Fibroblast of lung (primary cell): Measurements from ENCODE around the gene FRMD4A. TPM values are rescaled to one million over a fixed set of nuclear protein-coding genes. Genes with fewer than 3 reads are reported as not detected.

Experiments used
- DNase-seq, 2 donors: peaks; one replicate each; pipeline versions ENCODE4 v3.0.0 to v3.0.0-alpha.2; 2010; ENCODE audit warnings: low read depth in 2 of 2
- H2AFZ ChIP-seq: 2 replicates; pipeline ENCODE4 v1.5.1; 2012; ENCODE audit warnings: low read length, control low read depth, inconsistent platforms
- H3K27ac ChIP-seq: 2 replicates; pipeline ENCODE4 v1.5.1; 2011; ENCODE audit warnings: low read length, control low read depth; ENCODE audit not compliant: insufficient read depth
- H3K27me3 ChIP-seq: 2 replicates; pipeline ENCODE4 v1.5.1; 2011; ENCODE audit warnings: mild to moderate bottlenecking, low read length; ENCODE audit not compliant: control insufficient read depth, insufficient read depth
- H3K36me3 ChIP-seq: 2 replicates; pipeline ENCODE4 v1.5.1; 2011; ENCODE audit warnings: low read length; ENCODE audit not compliant: control insufficient read depth, insufficient read depth
- H3K4me1 ChIP-seq: 2 replicates; pipeline ENCODE4 v1.5.1; 2011; ENCODE audit warnings: low read length; ENCODE audit not compliant: control insufficient read depth, insufficient read depth; ENCODE audit errors: extremely low read depth
- H3K4me2 ChIP-seq: 2 replicates; pipeline ENCODE4 v1.5.1; 2011; ENCODE audit warnings: low read length, control low read depth; ENCODE audit not compliant: insufficient read depth; ENCODE audit errors: extremely low read depth
- H3K4me3 ChIP-seq, 4 experiments: fragments of 200-600 bp in 1 of 4; sonication (generic) in 1 of 4; replicated peaks in 1 of 4; 2 replicates each; pipeline ENCODE4 v1.5.1; 2011 to 2016; ENCODE audit warnings: low read length in 4 of 4, low read depth in 3 of 4, mild to moderate bottlenecking in 3 of 4, control low read depth in 2 of 4, inconsistent platforms in 1 of 4, mixed read lengths in 1 of 4; ENCODE audit not compliant: insufficient read depth in 1 of 4; ENCODE audit errors: control extremely low read depth in 1 of 4
- H3K79me2 ChIP-seq: 2 replicates; pipeline ENCODE4 v1.5.1; 2012; ENCODE audit warnings: mild to moderate bottlenecking, low read length, inconsistent platforms; ENCODE audit not compliant: control insufficient read depth, insufficient read depth
- H3K9ac ChIP-seq: 2 replicates; pipeline ENCODE4 v1.5.1; 2011; ENCODE audit warnings: mild to moderate bottlenecking, low read length, control low read depth; ENCODE audit not compliant: insufficient read depth
- H3K9me3 ChIP-seq: 2 replicates; pipeline ENCODE4 v1.5.1; 2012; ENCODE audit warnings: low read depth, low read length; ENCODE audit not compliant: control insufficient read depth, insufficient read depth
- H4K20me1 ChIP-seq: 2 replicates; pipeline ENCODE4 v1.5.1; 2011; ENCODE audit warnings: low read length; ENCODE audit not compliant: control insufficient read depth, insufficient read depth; ENCODE audit errors: extremely low read depth
- CTCF ChIP-seq, 2 donors: IDR thresholded peaks in 1 of 2; conservative IDR thresholded peaks in 1 of 2; 1 replicate in 1 of 2; 2 replicates in 1 of 2; pipeline ENCODE4 v1.5.1; 2011 to 2012; ENCODE audit warnings: low read length in 2 of 2, control low read depth in 1 of 2, inconsistent platforms in 1 of 2, low read depth in 1 of 2, mild to moderate bottlenecking in 1 of 2
- EZH2 ChIP-seq: IDR thresholded peaks from 2 replicates; pipeline ENCODE4 v1.5.1; 2012; ENCODE audit warnings: low read length, control low read depth, mild to moderate bottlenecking; ENCODE audit errors: missing control alignments
- polyA plus RNA-seq, 2 donors: library from polyadenylated mRNA; depleted of rRNA in 1 of 2; stranded (reverse) in 1 of 2; unstranded in 1 of 2; fragments of >200 nt; gene quantifications; 2 replicates each; pipeline ENCODE4 v1.2.1, GENCODE V29; 2011 to 2012; ENCODE audit warnings: missing spikeins in 1 of 2
- total RNA-seq: library from RNA; depleted of rRNA; stranded (reverse); fragments of >200 nt; gene quantifications from 2 replicates; pipeline ENCODE4 v1.2.1, GENCODE V29; 2014

FRMD4A gene
- total and polyA plus RNA-seq, 2 donors (not counting 1 experiment from before 2014, with no cell fraction given) = 26.9 to 63.6 TPM

- Histone ChIP-seq H3K9ac (no peak overlapping the region), H3K27ac (peak overlapping the region; percentile 37)
Measured at GRCh38 chr10:13978533-13979115, 352.1 kb downstream of the FRMD4A start.

GRCh38 chr10:13977861-13978532 lies 352.7 kb downstream of the FRMD4A start:
- Histone ChIP-seq H3K9ac (no peak overlapping the region), H3K27ac (no peak overlapping the region)

More at GRCh38 chr10:13978533-13979115, 352.1 kb downstream of the FRMD4A start:
- H3K4me3 ChIP-seq = no peak overlapping the region
- peak; percentile 94 to 96 for DNase-seq
- no peak for TF ChIP-seq CTCF (conservative IDR thresholded peaks at IDR 0.05 in 1 of 2, IDR thresholded peaks at IDR 0.05 in 1 of 2; ENCODE audit: low read depth in 1 of 2, low read length in 2 of 2)
- TF ChIP-seq EZH2 = no peak
- H3K9me3 ChIP-seq = no peaks in the 10 kb centered on the region
- no peaks in the 10 kb centered on the region for H3K36me3 ChIP-seq
- H2AFZ ChIP-seq = no peak overlapping the region
- peaks cover 12% of the 10 kb centered on the region for H3K4me1 ChIP-seq
- H3K4me2 ChIP-seq = no peak overlapping the region
- H4K20me1 ChIP-seq = no peaks in the 10 kb centered on the region
- no peaks in the 10 kb centered on the region for H3K79me2 ChIP-seq
- H3K27me3 ChIP-seq = no peaks in the 10 kb centered on the region

More at GRCh38 chr10:13977861-13978532, 352.7 kb downstream of the FRMD4A start:
- no peak overlapping the region for H3K4me2 ChIP-seq
- peak; percentile 36 to 70 for DNase-seq
- H3K9me3 ChIP-seq = no peaks in the 10 kb centered on the region
- H3K79me2 ChIP-seq = no peaks in the 10 kb centered on the region
- peaks cover 15% of the 10 kb centered on the region for H3K4me1 ChIP-seq
- TF ChIP-seq EZH2 = no peak
- TF ChIP-seq CTCF (conservative IDR thresholded peaks at IDR 0.05 in 1 of 2, IDR thresholded peaks at IDR 0.05 in 1 of 2; ENCODE audit: low read depth in 1 of 2, low read length in 2 of 2) = no peak
- no peak overlapping the region for H3K4me3 ChIP-seq
- H3K36me3 ChIP-seq = no peaks in the 10 kb centered on the region
- no peaks in the 10 kb centered on the region for H3K27me3 ChIP-seq
- no peak overlapping the region for H2AFZ ChIP-seq
- no peaks in the 10 kb centered on the region for H4K20me1 ChIP-seq
